Pulmonary artery endothelial cell (primary cell): ENCODE data around the gene TLR4. TPM values are rescaled to one million over a fixed set of nuclear protein-coding genes. Genes with fewer than 3 reads are reported as not detected.

Source experiments
- DNase-seq: peaks from one replicate; pipeline ENCODE4 v3.0.0-alpha.2; 2011; ENCODE audit warnings: low read depth, low spot score
- total RNA-seq: library from RNA; depleted of rRNA; stranded (reverse); fragments of >200 nt; gene quantifications from 2 replicates; pipeline ENCODE4 v1.2.3, GENCODE V29; 2014

TLR4 gene
- total RNA-seq, 1 donor from 2014 or later, result 51.7 TPM

DNA sequence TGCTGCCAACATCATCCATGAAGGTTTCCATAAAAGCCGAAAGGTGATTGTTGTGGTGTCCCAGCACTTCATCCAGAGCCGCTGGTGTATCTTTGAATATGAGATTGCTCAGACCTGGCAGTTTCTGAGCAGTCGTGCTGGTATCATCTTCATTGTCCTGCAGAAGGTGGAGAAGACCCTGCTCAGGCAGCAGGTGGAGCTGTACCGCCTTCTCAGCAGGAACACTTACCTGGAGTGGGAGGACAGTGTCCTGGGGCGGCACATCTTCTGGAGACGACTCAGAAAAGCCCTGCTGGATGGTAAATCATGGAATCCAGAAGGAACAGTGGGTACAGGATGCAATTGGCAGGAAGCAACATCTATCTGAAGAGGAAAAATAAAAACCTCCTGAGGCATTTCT lies 10.1 kb downstream of the TLR4 start:
- DNase-seq, result no peak

DNA sequence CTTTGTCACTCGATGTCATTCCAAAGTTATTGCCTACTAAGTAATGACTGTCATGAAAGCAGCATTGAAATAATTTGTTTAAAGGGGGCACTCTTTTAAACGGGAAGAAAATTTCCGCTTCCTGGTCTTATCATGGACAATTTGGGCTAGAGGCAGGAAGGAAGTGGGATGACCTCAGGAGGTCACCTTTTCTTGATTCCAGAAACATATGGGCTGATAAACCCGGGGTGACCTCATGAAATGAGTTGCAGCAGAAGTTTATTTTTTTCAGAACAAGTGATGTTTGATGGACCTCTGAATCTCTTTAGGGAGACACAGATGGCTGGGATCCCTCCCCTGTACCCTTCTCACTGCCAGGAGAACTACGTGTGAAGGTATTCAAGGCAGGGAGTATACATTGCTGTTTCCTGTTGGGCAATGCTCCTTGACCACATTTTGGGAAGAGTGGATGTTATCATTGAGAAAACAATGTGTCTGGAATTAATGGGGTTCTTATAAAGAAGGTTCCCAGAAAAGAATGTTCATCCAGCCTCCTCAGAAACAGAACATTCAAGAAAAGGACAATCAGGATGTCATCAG lies 11.3 kb downstream of the TLR4 start:
- DNase-seq, result no peak

DNA sequence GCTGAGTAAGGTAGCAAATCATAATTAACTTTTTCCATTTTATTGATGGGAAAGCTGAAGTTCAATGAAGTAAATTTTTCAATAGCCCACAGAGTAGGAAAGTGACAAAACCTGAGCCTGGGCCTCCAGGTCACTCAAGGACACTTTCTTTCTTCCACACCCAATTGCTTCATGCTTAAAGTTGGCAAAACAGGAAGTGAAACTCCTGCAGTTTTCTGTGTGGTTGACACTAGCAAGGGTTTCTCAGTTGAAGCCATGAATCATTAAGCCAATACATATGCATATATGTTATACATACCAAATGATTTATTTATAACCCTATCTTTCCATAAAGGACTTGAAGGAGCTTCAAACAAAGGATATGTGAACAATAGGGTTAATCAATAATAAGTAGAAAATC lies 13.9 kb downstream of the TLR4 start:
- no peak for DNase-seq

DNA sequence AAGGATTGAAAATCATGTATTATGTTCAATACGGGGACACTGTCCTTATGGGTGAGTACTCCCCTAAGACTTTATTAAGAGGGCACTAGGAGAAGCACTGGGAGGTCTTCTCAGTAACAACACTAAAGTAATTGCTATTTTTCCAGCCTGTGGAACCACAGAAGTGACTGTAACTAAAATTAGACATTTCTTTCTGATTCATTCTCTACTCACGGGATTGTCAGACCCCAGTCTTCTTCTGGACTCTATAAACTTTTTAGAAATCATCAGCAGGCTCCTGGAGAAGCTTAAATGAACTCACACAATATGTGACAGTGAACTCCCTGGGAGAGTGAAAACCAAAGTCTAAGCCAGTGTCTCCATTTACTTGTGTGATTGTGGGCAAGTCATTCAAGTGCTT lies 14.5 kb downstream of the TLR4 start:
- DNase-seq, result no peak

DNA sequence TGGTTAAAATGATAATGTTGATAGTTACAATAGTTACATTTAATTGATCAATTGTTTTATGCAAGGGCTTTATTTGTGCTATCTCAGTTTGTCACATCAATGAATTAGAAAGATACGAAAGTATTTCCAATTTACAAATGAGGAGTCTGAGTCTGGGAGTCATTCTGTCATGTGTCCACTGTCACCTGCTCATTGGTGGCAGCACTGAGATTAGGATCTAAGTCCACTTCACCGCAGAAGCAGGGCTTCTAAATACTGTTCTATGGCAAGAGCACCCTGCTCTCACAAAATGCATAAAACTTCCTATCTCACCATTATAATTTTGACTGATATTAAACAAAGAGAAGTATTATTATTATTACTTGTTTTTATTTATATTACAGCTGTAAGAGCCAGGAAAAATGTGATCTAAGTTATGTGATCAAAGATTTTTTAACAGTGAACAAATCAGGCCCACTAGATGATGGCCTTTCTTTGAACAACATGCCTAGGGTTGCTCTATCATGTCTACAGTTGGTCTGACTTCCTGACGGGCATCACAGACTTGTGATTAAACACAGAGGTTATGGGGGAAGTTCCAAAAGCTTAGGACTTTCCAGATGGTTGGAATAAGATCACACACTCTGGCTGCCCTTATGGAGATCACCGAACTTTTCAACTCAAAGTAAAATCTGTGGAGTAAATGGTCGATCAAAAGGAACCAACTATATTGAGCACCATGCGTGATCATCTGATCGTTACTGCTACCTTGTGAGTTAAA lies 15.1 kb downstream of the TLR4 start:
- no peak for DNase-seq

DNA sequence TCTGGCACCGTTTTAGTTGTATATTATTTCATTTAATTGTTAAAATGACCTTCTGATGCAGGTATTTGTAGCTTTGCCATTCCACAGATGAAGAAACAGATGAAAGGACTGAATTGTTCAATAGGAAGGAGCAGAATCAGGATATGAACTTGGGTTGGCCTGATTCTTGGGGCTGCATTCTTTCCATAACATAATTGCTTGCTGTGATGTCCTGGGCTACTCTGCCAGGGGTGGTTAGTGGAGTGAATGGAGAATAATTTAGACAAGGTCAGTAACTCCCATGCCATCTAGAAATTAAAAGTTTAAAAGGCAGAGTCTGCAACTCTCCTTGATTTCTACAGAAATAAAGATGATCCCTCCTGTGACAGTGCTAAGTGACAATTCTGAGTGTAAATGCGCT lies 15.9 kb downstream of the TLR4 start:
- no peak for DNase-seq

DNA sequence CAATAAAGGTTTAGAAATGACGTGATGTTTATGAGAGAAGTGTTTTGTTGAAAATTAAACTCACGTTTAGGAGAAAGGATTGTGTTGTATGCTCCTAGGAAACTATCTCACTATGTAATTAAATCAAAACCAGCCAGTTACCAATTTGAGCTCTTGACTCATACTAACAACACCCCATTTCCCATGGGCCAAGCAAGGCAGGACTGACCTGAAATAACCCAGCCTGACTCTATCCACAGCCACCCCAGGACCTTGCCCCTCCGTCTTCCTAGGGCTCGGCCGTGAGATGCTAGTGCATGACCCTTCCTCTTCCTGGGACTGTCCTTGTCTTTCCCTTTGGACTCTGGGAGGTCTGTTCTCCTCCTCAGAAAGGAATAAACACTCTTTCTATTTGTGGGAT lies 16.4 kb downstream of the TLR4 start:
- no peak for DNase-seq

DNA sequence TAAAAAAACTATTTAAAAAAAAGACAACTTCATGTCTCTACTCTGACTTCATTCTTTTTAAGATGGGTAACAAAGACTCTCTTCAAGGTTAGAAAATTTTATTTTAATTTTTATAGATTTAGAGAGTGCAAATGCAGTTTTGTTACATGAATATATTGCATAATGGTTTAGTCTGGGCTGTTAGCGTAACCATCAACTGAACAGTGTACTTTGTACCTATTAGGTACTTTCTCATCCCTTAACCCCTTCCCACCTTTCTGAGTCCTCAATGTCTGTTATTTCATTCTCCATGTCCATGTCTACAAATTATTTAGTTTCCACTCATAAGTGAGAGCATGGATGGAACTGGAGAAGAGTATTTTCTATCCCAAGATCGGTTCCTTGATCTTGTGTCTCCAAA lies 16.8 kb downstream of the TLR4 start:
- DNase-seq, result no peak

DNA sequence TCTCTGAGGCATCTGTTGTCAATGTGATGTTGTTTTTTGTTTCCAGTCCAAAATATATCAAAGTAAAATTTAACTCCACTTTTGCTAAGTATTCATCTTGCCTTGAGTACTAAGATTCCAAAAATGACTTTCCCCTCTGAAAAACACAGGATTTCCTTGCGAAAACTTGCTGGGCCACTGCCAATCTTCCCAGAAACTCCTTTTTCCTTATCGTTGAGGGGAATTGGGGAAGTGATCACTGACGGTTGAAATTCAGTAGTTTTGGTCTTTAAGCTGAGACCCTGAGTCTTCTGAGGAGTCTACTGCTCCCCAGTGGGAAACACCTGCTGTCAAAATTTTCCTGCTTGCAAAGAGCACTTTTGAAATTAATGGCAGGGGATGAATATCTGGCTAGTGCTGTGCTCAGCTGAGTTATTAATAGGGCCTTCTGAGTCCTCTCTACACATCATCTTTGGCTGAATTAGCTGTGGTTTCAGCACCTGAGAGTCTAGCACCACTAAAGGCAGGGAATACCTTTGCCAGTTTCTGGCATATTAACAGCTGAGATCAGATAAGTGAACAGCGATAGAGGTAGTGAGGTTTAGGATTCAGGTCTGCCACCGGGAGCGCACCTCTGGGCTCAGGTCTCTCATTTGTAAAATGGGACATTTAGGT lies 18.0 kb downstream of the TLR4 start:
- DNase-seq, result no peak

DNA sequence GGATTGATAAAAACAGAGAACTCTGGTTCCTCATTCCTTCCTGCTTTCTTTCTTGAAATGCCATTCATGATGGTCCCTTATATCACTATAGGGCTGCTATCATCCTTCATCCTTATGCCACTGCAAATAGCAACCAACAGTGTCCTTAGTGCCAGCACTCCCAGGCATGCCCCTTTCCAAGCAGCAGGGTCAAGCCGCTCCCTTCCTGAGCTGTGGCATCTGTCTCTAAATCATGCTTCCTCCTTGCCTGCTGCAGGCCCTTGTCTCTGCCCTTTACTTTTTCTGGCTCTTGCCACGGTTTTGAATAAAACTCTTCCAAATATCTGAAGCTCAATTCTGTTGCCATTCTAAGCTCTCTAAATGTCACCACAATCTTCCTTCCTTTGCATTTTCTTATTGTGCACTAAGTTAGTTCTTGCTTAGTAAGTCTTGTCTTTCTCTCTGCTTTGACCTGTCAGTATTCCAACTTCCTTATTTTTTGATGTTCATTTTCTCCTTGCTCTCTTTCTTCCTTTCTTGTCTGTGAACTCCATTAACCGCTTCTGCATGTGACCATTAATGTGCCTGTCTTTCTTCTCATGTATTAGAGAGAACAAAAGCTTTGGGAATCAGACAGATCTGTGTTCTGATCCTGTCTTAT lies 19.9 kb downstream of the TLR4 start:
- DNase-seq, result no peak

DNA sequence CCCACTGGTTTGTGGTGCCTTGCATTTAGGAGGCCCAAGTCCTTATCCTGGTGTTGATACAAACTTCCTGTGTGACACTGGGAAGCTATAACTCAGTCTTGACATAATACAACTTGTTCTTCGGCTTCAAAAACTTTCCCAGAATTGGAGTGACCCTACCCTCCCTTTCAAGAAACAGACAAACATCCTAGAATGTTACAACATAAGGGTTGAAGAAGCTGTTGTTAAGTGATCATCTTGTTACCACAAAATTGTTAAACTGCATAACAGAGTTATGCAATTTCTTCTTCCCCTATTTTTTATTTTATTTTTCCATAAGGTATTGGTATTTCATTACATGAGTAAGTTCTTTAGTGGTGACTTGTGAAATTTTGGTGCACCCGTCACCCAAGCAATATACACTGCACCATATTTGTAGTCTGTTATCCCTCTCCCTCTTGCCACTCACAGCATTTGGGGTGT lies 21.3 kb downstream of the TLR4 start:
- DNase-seq, result no peak

DNA sequence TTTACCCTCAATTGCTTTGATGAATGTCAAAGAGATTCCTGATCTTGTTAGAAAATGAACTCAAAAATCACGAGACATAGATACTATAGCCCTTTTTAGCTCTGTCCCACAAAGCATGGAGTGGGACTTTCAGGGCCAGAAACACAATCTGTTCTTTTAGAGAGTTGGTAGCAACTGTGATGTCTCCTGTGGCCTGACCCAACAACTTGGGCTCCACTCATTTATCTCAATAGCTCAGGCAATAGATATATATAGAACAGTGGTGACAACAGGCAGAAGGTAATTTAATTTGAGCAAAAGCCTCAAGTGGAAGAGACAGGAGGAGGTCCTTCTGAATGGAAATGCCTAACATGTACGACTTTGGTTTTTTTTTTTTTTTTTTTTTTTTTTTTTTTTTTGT lies 25.2 kb downstream of the TLR4 start:
- no peak for DNase-seq

DNA sequence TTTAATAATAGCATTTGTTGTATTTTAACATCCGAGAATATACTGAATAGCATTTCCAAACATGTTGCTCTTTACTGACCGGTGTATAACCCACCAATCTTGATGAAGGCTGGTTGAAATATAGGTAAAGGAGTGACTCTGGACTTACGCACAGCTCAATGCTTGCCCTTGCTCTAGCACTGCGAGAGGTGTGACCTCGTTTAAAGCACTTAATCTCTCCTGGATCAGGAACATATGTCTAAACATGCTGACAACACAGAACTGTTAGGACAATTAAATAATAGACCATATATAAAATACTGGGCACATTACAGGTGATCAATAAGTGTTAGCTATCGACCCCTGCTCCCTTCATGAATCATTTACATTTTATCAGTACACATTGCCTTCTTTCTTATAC lies 28.3 kb downstream of the TLR4 start:
- no peak for DNase-seq

DNA sequence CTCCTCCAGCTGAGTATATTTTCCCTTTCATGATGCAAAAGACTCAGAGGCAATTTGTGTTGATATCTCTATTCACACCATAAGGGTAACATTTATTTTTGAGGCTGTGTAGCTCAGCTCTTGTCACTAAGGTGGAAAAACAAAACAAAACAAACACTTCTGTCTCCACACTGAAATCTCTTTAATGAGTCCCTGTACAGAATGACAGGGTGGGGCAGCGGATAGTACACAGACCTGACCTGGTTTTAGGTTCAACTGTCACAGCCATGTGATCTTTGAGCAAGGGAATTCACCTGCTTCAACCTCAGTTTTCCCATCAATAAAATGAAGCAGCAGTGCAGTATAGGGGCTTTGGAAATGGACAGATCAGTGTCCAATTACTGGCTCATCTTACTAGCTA lies 29.3 kb downstream of the TLR4 start:
- no peak for DNase-seq

DNA sequence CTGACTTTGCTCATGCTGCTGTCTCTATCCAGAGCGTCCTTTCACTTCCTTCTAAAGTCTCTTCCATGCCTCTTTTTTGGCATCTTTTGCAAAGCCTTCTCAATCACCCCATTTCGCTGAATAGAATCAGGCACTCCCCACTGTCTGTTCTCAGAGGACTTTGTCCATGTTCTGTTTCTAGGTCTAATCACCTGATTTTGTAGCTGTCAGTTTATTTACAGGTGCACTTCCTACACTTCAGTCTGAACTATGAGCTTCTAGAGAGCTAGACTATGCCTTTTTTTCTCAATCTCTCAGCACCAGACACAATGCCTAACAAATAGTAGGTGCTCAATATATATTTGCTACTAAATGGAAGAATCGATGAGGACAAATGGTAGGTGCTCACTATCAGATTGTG lies 29.9 kb downstream of the TLR4 start:
- DNase-seq, result no peak

DNA sequence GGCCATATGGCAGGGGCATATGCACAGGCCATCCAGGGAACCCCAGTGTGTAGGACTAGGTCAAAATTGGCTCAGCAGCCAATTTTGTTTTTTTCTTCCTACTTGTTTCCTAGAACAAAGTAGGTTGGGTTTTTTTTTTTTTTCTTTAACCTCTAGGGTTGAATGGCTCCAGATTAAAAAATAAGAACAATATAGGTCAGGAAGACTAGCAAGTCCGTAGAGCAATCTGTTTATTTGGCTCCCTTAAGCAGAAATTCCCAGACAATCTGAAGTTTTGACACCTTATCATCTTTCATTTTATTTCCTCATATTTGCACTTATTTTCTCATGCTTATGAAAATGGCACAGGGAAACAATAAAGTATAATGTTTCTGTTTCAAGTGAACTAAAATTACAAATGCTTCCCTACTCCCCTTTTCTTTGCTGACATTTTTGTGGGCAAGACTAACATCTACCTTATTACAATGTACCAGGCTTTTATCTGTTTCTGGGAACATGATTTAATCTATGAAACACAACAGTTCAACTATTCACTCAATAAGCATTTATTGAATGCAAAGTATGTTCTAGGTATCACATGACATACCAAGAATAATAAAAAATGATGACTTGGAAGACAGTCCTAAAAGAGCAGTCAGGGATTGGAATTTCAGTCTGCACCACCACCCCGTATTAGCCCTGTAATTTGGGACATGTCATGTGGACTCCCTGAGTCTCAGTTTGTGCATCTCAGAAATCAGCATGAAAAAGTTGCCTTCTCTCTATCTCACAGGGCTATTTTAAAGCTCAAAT lies 30.5 kb downstream of the TLR4 start:
- DNase-seq, result no peak

DNA sequence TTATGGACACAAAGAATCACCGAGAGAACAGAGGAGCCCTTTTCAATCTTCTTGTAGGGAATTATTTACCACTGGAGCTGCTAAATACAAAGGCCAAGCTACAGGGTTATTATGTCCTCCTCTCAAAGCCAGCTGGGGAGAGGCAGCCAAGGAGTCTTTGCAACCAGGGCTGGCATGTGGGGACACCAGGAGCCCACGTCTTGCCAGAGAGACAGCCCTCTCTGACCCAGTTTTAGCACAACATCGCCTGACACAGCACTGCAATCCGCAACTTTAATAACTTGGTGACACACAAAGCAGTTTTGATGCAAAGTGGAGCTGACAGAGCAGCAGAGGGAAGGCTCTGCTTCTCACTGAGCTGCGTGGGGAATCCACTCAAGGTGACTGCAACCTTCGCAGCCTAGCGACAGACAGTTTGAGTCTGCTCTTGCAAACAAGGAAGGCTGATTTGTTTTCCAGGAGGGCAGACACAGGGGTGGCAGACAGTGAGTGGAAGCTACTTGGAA lies 33.6 kb downstream of the TLR4 start:
- DNase-seq, result no peak

DNA sequence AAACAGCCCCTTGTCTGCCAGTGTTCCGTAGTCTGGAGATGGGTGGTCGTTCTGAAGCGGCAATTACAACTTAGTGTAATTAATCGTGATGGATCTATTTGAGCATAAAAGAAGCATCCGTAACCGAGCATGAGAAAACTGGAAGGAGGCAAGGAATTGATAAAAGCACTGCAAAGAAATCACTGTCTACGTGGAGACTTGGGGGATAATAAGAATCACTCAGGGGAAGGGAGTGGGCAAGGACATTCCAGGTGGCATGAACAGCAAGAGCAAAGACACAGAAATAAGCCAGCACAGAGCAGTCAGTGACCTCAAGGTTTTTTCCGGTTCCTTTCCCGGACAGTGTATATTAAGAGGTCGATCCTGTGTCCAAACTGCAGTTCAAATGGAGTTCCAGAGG lies 35.0 kb downstream of the TLR4 start:
- no peak for DNase-seq

DNA sequence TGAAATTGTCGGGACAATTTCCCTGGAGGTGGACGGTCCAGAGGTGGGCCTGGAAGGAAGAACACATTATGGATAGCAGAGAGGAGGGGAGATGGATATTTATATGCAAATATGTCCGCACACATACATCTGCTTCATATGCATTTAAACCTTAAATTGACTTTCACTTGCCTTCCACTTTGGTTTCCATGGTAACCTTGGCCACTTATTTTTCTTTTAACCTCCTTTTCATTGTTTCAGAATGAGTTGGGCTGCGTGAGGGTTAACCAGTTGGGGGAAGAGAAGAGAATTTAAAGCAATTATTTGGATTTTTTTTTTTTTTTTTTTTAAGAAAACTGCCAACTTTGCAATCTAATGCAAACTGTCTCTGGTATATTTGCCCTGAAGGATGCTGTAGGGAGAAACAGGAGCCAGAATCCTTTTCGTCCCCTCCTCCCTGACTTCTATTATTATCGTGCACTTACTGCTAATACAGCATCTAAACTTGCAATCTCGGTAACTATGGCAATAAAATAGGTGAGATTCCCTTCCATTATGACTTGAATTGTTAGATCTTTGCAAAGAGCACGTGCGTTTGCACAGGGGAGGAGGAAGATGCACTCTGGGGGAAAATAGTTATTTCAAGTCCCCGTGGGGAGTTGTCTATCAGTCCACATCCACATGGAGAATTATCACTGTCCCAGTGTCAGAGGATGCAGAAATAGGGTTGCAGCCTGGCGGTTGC lies 35.6 kb downstream of the TLR4 start:
- no peak for DNase-seq

DNA sequence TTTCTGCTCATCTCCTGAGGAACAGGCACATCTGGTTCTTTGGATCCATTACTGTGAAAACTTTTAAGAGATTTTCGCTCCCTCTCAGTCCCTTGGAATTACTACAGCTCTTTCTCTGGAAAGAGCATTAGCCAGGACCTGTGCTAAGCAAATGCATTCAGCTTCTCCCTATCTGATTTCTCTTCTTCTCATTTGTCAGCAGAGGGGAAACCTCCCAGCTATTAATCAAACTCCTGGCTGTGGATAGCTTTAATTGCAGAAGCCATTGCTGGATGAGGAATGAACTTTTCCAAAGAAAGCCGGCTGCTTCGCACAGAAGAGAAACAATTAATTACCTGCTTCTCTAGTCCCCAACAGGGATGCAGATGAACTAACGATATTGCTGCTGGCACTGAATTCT lies 37.9 kb downstream of the TLR4 start:
- DNase-seq, result no peak

DNA sequence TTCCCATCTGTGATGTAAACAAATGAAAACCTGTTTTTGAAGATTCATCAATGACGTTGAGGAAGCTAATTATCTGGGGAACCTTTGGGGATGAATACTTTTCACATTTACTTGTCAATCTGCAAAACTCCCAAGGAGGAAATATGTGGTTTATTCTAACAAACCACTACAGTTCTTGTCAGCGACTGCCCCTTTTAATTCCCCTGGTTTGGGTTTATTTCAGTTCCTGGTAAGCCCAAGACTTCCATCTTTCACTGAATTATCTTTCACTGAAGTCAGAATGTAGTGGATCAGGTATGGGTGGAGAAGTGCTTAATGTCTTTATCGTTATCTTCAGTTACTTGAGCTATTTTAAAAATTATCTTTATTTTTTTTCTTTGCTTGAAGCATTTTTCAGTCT lies 40.2 kb downstream of the TLR4 start:
- DNase-seq, result no peak
